ENCODE measurements around the gene GAPT. TPM values are rescaled to one million over a fixed set of nuclear protein-coding genes. Genes with fewer than 3 reads are reported as not detected.

GAPT gene
- total RNA-seq, 1 donor from 2014 or later, result not detected

DNA sequence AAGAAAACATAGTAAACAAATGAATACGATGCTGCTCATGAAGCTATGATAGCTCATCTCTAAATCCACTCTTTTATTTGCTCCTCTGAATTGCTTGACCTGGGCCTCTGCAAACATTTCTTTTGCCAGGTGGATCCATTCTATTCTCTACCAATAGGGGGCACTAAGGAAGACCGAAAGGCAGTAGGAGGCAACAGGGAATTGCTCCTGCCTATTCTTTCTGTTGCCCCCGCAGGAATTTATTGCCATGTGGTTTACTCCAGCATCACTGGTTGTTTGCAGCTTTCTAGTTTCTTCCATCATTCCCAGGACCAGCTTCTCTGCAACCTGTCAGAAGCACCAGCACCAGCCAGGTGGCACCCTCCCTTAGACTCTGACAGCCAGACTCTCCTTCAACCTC lies 5.3 kb downstream of the GAPT start:
- H3K36me3 Mint-ChIP-seq (ENCODE audit: unreplicated experiment), result no peaks in the 10 kb centered on the region
- H3K9me3 Mint-ChIP-seq (ENCODE audit: unreplicated experiment), result no peaks in the 10 kb centered on the region
- no peak for DNase-seq (ENCODE audit: extremely low spot score, unreplicated experiment)
- TF ChIP-seq, protein P1, sequence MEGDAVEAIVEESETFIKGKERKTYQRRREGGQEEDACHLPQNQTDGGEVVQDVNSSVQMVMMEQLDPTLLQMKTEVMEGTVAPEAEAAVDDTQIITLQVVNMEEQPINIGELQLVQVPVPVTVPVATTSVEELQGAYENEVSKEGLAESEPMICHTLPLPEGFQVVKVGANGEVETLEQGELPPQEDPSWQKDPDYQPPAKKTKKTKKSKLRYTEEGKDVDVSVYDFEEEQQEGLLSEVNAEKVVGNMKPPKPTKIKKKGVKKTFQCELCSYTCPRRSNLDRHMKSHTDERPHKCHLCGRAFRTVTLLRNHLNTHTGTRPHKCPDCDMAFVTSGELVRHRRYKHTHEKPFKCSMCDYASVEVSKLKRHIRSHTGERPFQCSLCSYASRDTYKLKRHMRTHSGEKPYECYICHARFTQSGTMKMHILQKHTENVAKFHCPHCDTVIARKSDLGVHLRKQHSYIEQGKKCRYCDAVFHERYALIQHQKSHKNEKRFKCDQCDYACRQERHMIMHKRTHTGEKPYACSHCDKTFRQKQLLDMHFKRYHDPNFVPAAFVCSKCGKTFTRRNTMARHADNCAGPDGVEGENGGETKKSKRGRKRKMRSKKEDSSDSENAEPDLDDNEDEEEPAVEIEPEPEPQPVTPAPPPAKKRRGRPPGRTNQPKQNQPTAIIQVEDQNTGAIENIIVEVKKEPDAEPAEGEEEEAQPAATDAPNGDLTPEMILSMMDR (IDR thresholded peaks at IDR 0.05), result peak; percentile 29
- no peak overlapping the region for H3K4me3 Mint-ChIP-seq (ENCODE audit: unreplicated experiment)
- peaks cover 49% of the 10 kb centered on the region for H3K27me3 Mint-ChIP-seq (ENCODE audit: unreplicated experiment)
- no peak overlapping the region for H3K27ac Mint-ChIP-seq (ENCODE audit: unreplicated experiment)
- H3K4me1 Mint-ChIP-seq (ENCODE audit: unreplicated experiment), result no peaks in the 10 kb centered on the region

DNA sequence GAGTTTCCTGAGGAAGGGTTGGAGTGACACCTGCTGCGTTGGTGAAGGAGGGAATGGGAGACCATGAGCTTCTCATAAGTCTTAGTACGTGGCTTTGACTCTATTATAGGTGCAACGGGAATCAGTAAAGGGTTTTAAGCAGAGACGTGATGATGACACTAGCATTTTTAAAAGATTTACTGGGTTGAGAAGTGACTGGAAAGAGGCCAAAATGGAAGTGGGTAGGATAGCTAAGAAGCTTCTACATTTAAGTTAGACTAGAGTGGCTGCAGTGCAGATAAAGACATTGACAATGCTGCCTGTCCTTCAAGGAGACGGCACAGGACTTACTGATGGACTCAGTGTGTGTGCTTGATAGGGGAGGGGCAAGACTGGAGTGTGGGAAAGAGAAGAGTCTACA lies 6.2 kb downstream of the GAPT start:
- no peaks in the 10 kb centered on the region for H3K9me3 Mint-ChIP-seq (ENCODE audit: unreplicated experiment)
- H3K27me3 Mint-ChIP-seq (ENCODE audit: unreplicated experiment), result peaks cover 47% of the 10 kb centered on the region
- no peaks in the 10 kb centered on the region for H3K4me1 Mint-ChIP-seq (ENCODE audit: unreplicated experiment)
- H3K36me3 Mint-ChIP-seq (ENCODE audit: unreplicated experiment), result no peaks in the 10 kb centered on the region
- no peak overlapping the region for H3K27ac Mint-ChIP-seq (ENCODE audit: unreplicated experiment)
- DNase-seq (ENCODE audit: extremely low spot score, unreplicated experiment), result no peak
- TF ChIP-seq, protein P1 (IDR thresholded peaks at IDR 0.05), result no peak
- no peak overlapping the region for H3K4me3 Mint-ChIP-seq (ENCODE audit: unreplicated experiment)

DNA sequence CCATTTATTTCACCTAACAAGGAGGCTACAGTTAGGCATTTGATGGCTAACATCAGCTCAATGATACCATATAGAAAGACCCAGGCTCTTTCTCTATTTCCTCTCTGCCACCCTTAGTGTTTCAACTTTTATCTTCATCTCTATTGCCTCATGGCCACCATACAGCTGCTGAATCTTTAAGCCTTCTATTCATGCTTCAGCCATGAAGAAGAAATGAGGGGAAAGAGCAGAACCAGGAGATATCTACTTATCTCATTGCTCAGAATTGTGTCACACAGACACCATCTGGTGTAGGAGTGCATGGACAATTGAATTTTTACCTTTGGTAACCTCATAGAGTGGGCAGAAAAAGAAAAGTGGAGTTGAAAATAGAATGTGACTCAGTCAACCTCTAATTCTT lies 6.7 kb downstream of the GAPT start:
- no peaks in the 10 kb centered on the region for H3K4me1 Mint-ChIP-seq (ENCODE audit: unreplicated experiment)
- no peak overlapping the region for H3K4me3 Mint-ChIP-seq (ENCODE audit: unreplicated experiment)
- TF ChIP-seq, protein P1 (IDR thresholded peaks at IDR 0.05), result no peak
- DNase-seq (ENCODE audit: extremely low spot score, unreplicated experiment), result no peak
- no peaks in the 10 kb centered on the region for H3K36me3 Mint-ChIP-seq (ENCODE audit: unreplicated experiment)
- H3K27ac Mint-ChIP-seq (ENCODE audit: unreplicated experiment), result no peak overlapping the region
- H3K9me3 Mint-ChIP-seq (ENCODE audit: unreplicated experiment), result no peaks in the 10 kb centered on the region
- peaks cover 52% of the 10 kb centered on the region for H3K27me3 Mint-ChIP-seq (ENCODE audit: unreplicated experiment)

DNA sequence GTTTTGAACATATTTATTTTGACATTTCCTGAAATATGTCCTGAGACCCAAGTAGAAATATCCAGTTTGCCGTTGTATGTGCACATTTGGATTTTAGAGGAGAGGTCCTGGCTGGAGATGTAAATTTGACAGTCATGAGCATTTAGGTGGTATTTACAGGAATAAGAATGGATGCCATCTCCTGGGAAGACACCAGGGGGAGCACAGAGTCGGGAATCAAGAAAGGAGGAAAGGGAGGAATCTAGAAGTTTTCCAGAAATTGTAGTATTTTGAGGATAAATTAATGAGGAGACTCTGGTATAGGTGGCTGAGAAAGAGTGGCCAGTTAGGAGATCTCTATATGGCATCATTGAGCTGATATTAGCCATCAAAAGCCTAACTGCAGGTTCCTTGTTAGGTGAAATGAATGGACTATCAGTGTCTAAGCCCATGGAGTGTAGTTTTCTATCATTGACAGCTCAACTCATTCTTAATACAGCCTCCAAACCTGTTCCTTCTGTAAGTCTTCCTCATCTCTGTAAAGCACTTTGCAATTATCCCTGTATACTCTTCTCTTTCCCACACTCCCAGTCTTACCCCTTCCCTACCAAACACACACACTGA lies 7.2 kb downstream of the GAPT start:
- H3K27me3 Mint-ChIP-seq (ENCODE audit: unreplicated experiment), result peaks cover 47% of the 10 kb centered on the region
- TF ChIP-seq, protein P1 (IDR thresholded peaks at IDR 0.05), result peak; percentile 80
- H3K4me3 Mint-ChIP-seq (ENCODE audit: unreplicated experiment), result no peak overlapping the region
- H3K27ac Mint-ChIP-seq (ENCODE audit: unreplicated experiment), result no peak overlapping the region
- H3K9me3 Mint-ChIP-seq (ENCODE audit: unreplicated experiment), result no peaks in the 10 kb centered on the region
- no peaks in the 10 kb centered on the region for H3K4me1 Mint-ChIP-seq (ENCODE audit: unreplicated experiment)
- no peaks in the 10 kb centered on the region for H3K36me3 Mint-ChIP-seq (ENCODE audit: unreplicated experiment)
- DNase-seq (ENCODE audit: extremely low spot score, unreplicated experiment), result no peak

DNA sequence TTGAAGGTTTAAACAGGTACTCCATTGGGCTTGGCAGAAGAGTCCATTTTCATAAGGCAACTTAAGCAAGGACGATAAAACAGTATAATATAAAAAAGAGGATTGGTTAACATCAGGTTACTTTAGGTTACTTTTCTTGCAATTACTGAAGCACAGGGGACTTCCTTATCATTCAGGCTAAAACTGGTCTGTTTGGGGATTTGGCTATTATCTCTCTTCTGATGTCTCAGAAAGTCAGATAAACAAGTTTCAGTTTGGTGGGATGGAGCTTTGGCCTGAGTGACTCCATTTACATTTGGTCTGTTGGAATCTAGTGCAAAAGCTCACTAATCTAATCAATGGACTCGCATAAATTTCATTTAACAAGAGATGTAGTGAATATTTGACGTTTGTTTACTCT lies 8.0 kb downstream of the GAPT start:
- peaks cover 41% of the 10 kb centered on the region for H3K27me3 Mint-ChIP-seq (ENCODE audit: unreplicated experiment)
- no peaks in the 10 kb centered on the region for H3K9me3 Mint-ChIP-seq (ENCODE audit: unreplicated experiment)
- H3K4me1 Mint-ChIP-seq (ENCODE audit: unreplicated experiment), result no peaks in the 10 kb centered on the region
- H3K4me3 Mint-ChIP-seq (ENCODE audit: unreplicated experiment), result no peak overlapping the region
- no peak overlapping the region for H3K27ac Mint-ChIP-seq (ENCODE audit: unreplicated experiment)
- TF ChIP-seq, protein P1 (IDR thresholded peaks at IDR 0.05), result no peak
- no peaks in the 10 kb centered on the region for H3K36me3 Mint-ChIP-seq (ENCODE audit: unreplicated experiment)
- DNase-seq (ENCODE audit: extremely low spot score, unreplicated experiment), result no peak
